ENCODE data around the gene ALDH1L2. TPM values are rescaled to one million over a fixed set of nuclear protein-coding genes. Genes with fewer than 3 reads are reported as not detected.
"Not testable (repeated sequence)": the region's sequence is repeated elsewhere in the genome, so short reads cannot be mapped to it uniquely, and the experiment has no call there.

ALDH1L2 gene
- total and polyA plus RNA-seq, 5 experiments from 2014 or later, result 0.14 to 0.47 TPM; not detected in 3

DNA sequence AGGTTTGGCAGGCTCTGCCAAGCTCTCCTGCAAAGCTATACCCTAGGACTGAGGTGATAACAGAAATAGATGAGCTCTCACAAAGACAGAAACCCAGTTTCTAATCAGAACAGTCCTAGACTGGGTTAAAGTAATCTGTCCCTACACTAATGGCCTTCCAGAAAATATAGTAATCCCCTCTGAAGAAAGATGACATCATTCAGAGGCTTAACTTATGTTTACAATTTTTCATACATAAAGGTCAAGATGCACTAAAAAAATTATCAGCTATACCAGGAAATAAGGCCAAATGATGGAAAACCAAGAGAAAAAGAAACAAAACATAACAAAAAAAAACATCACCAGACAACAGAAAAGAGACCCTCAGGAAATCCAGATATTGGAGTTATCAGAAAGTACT, 18.4 kb upstream of the ALDH1L2 start:
- Mint-ChIP-seq H3K4me1 (peaks cover 0 to 9% (median 5%) of the 10 kb centered on the region in 4 donors), H3K27me3 (peaks cover 11 to 35% (median 18%) of the 10 kb centered on the region in 5 donors), H3K36me3 (peaks cover 0 to 3% (median 0%) of the 10 kb centered on the region in 3 donors), H3K4me3 (no peak overlapping the region), H3K9me3 (peaks cover 0 to 9% (median 2%) of the 10 kb centered on the region in 9 donors), H3K27ac (no peak overlapping the region)
- DNase-seq (no peak), ATAC-seq (no peak)
- POLR2A ChIA-PET, result interaction anchor here (0.7 kb wide), 1 partner anchor 103 kb away, joined by 3 read pairs; no protein-coding TSS in a partner anchor

DNA sequence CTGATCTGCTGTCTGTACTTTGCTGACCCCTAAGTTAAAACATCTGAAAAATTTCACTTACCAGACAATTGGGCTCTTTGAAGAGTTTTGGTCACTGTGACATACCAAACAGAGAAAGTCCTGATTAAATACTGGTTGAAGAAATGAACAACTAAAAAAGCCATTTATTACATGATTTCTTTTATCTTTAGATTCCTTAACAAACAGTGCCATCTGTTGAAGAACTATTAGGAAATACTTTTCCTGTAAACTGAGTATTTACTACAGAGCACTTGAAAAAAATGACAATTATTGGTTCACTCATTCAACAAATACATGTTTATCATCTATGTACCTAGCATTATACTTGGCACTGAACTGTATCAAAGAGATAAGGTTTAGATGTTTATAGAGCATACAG, 16.7 kb upstream of the ALDH1L2 start:
- Mint-ChIP-seq H3K36me3 (peaks cover 0 to 11% (median 6%) of the 10 kb centered on the region in 3 donors), H3K27me3 (peaks cover 10 to 26% (median 18%) of the 10 kb centered on the region in 5 donors), H3K27ac (no peak overlapping the region), H3K4me3 (no peak overlapping the region), H3K4me1 (no peaks in the 10 kb centered on the region), H3K9me3 (peaks cover 0 to 18% (median 9%) of the 10 kb centered on the region in 9 donors)
- DNase-seq (no peak), ATAC-seq (no peak)
- POLR2A ChIA-PET, result no interaction called here

DNA sequence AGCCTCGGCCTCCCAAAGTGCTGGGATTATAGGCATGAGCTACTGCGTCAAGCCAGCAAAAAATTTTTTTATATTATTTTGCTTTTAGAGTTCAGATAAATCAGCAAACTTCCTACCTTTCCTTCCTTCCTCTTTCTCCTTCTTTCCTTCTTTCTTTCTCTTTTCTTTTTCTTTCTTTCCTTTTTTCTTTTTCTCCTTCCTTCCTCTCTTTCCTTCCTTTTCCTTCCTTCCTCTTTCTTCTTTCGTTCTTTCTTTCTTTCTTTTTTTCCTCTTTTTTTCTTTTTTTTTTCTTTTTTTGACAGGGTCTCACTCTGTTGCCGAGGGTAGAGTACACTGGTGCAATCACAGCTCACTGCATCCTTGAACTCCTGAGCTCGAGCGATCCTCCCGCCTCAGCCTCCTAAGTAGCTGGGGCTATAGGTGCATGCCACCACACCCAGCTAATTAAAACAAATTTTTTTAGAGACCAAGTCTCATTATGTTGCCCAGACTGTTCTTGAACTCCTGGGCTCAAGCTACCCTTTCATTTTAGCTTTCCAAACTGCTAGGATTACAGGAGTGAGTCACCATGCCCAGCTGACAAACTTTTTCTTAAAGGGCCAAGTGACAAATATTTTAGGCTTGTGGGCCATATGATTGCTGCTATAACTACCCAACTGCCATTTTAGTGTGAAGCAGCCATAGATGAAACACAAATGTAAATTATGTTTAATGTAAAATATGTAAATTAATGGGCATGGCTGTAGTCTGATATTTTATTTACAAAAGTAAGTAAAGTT, 16.1 kb upstream of the ALDH1L2 start:
- Mint-ChIP-seq H3K27me3 (peaks cover 10 to 26% (median 18%) of the 10 kb centered on the region in 5 donors), H3K27ac (no peak overlapping the region)

DNA sequence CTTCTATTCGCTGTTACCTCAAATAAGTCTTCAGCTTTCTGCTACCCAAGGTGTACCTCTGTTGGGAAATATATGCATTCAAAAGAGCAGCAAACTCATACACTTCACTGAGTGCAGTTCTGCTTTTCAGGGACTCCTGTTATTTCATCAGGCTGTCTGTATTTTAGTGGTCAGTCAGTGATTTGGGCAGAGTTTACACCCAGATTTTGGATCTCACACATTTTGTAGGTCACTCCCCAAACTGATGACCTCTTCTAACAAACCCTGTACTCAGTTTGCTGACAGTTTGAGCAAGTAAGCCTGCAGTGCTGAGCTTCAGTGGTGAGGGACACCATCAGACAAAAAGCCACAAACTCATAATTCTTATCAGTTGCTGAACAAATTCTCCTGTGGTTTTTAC, 15.1 kb upstream of the ALDH1L2 start:
- ATAC-seq (no peak), DNase-seq (no peak)
- Mint-ChIP-seq H3K9me3 (peaks cover 0 to 30% (median 11%) of the 10 kb centered on the region in 9 donors), H3K4me3 (no peak overlapping the region), H3K27me3 (peaks cover 6 to 18% (median 16%) of the 10 kb centered on the region in 5 donors), H3K36me3 (peaks cover 0 to 11% (median 3%) of the 10 kb centered on the region in 3 donors), H3K27ac (no peak overlapping the region), H3K4me1 (no peaks in the 10 kb centered on the region)
- POLR2A ChIA-PET, result no interaction called here

More for the DNA sequence above, 16.1 kb upstream of the ALDH1L2 start:
- ATAC-seq, result no peak
- POLR2A ChIA-PET, result no interaction called here
- H3K9me3 Mint-ChIP-seq, result peaks cover 0 to 23% (median 14%) of the 10 kb centered on the region in 9 donors
- H3K4me3 Mint-ChIP-seq, result no peak overlapping the region
- no peak for DNase-seq
- no peaks in the 10 kb centered on the region for H3K4me1 Mint-ChIP-seq
- H3K36me3 Mint-ChIP-seq, result peaks cover 0 to 11% (median 6%) of the 10 kb centered on the region in 3 donors

DNA sequence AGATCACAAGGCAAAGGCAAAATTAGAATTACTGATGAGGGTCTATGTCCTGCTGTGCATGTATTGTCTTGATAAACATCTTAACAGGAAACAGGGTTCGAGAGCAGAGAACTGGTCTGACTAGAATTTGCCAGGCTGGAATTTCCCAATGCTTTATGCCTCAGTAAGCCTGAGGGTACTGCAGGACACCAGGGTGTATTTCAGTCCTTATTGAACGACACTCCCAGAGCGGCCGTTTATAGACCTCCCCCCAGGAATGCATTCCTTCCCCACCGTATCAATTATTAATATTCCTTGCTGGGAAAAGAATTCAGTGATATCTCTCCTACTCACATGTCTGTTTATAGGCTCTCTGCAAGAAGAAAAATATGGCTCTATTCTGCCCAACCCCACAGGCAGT, 11.1 kb upstream of the ALDH1L2 start:
- Mint-ChIP-seq H3K9me3 (peaks cover 0 to 38% (median 12%) of the 10 kb centered on the region in 9 donors), H3K27me3 (peaks cover under 1 to 17% (median 9%) of the 10 kb centered on the region in 5 donors), H3K36me3 (peaks cover 0 to 16% (median 7%) of the 10 kb centered on the region in 3 donors)
- ATAC-seq, H3K4me3 Mint-ChIP-seq, H3K4me1 Mint-ChIP-seq, H3K27ac Mint-ChIP-seq, POLR2A ChIA-PET, DNase-seq: not testable (repeated sequence)

DNA sequence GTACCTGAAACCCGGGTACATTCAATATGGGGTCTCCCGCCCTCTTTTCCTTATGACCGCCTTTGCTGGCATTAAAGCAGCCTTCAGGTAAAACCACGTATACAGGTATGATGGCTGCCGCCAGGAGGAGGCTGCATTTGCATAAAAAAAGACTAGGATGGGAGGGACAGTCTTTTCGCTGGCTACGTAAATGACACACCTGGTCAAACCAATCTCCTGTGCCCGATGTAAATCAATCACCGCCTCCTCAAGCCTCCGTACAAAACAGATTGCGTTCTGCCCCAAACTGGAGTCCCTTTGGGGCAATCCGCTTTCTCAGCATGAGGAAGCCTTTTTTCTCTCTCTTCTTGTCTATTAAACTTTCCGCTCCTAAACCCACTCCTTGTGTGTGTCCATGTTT, 8.1 kb upstream of the ALDH1L2 start:
- POLR2A ChIA-PET, result no interaction called here
- Mint-ChIP-seq H3K36me3 (peaks cover 0 to 13% (median 7%) of the 10 kb centered on the region in 3 donors), H3K27ac (no peak overlapping the region)

DNA sequence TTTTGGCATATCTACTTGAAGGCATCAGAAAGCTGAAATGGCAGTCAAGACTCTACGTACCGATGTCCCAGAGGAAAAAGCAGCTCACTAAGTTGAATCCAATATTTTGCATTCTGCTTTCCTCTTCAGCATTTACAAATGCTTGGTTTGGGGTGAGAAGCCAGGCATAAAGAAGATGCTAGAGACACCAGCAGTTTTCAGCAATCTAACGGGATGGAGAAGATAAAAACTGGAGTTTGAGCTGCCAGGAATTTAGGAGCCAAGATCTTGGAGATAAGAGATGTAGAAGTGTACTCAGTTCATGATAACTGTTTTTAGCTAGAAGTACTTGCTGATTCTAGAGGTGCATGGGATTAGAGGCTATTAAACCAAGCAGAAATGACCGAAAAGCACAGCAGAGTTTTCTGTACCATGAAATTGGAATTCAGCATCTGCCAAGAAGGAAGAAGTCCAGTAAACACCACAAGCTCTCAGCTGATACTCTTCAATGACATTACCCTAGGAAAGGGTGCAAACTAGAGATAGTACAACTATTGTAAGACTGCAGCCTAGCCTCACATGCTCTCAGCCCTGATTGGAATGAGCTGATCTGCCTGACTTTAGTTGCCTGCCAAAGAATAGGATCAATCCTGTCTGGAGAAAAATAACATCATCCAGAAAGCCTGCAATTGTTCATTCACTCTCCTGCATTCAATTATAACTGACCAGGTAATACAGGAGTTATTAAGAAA, 7.4 kb upstream of the ALDH1L2 start:
- H3K4me1 Mint-ChIP-seq, result no peaks in the 10 kb centered on the region
- ATAC-seq, result no peak

More for the DNA sequence above, 8.1 kb upstream of the ALDH1L2 start:
- H3K27me3 Mint-ChIP-seq, result peaks cover 0 to 9% (median 1%) of the 10 kb centered on the region in 5 donors
- no peak overlapping the region for H3K4me3 Mint-ChIP-seq
- ATAC-seq (no peak), DNase-seq (no peak)
- peaks cover 0 to 32% (median 12%) of the 10 kb centered on the region in 9 donors for H3K9me3 Mint-ChIP-seq
- H3K4me1 Mint-ChIP-seq, result no peaks in the 10 kb centered on the region

DNA sequence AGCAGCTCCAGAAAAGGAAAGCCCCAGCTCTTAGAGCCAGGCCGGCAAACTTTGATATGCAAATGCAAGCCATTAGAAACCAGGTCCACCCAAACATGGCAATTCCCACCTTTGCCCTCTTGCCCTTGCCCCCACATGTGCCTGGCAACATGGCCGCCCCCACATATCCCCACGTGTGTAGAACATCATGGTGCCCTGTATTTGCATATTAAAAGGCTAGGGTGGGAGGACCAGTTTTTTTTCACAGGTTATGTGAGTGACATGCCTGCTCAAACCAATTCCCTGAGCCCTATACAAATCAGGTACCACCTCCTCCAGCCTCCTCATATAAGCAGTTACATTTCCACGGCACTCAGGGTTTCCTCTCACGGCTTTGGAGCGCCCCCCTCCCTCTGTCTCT, 6.1 kb upstream of the ALDH1L2 start:
- peaks cover 0 to 13% (median 12%) of the 10 kb centered on the region in 3 donors for H3K36me3 Mint-ChIP-seq
- no peak overlapping the region for H3K4me3 Mint-ChIP-seq
- H3K27me3 Mint-ChIP-seq, result peaks cover 0 to 17% (median 4%) of the 10 kb centered on the region in 5 donors
- peaks cover 0 to 2% (median 0%) of the 10 kb centered on the region in 4 donors for H3K4me1 Mint-ChIP-seq
- H3K9me3 Mint-ChIP-seq, result peaks cover 0 to 29% (median 8%) of the 10 kb centered on the region in 9 donors
- POLR2A ChIA-PET, result no interaction called here
- no peak overlapping the region for H3K27ac Mint-ChIP-seq
- no peak for DNase-seq
- no peak for ATAC-seq

More for the DNA sequence above, 7.4 kb upstream of the ALDH1L2 start:
- H3K27ac Mint-ChIP-seq, result no peak overlapping the region
- POLR2A ChIA-PET, result no interaction called here
- H3K36me3 Mint-ChIP-seq, result peaks cover 0 to 11% (median 10%) of the 10 kb centered on the region in 3 donors
- DNase-seq, result no peak
- H3K27me3 Mint-ChIP-seq, result peaks cover 0 to 10% (median 0%) of the 10 kb centered on the region in 5 donors
- peaks cover 0 to 32% (median 12%) of the 10 kb centered on the region in 9 donors for H3K9me3 Mint-ChIP-seq
- no peak overlapping the region for H3K4me3 Mint-ChIP-seq

DNA sequence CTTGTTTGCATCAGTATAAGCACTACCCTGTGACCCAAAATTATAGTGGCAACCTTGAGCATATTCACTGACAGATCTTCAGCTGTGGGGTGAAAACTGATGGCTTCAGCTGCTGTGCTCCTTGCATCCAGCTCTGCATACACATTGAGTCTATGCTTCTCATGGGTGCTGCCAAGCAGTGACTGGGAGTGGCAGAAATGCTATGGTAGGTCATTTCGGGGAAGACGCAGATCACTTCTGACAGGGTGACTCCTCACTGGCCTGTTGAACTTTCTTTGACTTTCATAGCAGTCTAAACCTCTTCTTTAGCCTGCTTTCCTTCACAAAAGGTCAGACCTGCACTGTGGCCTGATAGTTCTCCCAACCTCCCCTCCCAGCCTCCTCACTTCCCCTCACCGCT, 5.6 kb upstream of the ALDH1L2 start:
- ATAC-seq (no peak), DNase-seq (no peak)
- H3K36me3 Mint-ChIP-seq, result peaks cover 0 to 14% (median 12%) of the 10 kb centered on the region in 3 donors
- H3K4me3 Mint-ChIP-seq, result no peak overlapping the region
- peaks cover 0 to 3% (median 0%) of the 10 kb centered on the region in 4 donors for H3K4me1 Mint-ChIP-seq
- H3K27me3 Mint-ChIP-seq, result peaks cover 0 to 17% (median 7%) of the 10 kb centered on the region in 5 donors
- POLR2A ChIA-PET, result no interaction called here
- H3K9me3 Mint-ChIP-seq, result peaks cover 0 to 25% (median 5%) of the 10 kb centered on the region in 9 donors
- no peak overlapping the region for H3K27ac Mint-ChIP-seq

DNA sequence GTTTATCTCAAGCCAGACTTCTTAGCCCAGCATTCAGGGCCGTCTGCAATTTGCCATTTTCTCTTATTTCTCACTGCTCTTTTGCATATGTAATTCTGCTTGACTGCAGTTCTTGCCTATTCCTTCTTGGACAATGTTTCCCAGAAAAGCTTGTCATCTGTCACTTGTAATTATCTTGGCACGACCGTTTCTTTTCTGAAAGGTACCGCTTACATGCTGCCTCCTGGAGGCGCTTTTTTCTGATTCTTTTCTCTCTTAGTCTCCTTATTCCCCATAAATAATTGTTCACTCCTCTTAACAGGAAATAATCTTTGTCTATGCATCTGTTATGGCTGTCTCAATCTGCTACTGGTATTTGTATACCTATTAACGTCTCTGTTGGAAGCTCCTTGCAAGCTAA, 1.2 kb upstream of the ALDH1L2 start:
- Mint-ChIP-seq H3K27me3 (peaks cover 24 to 36% (median 30%) of the 10 kb centered on the region in 5 donors), H3K9me3 (peaks cover 0 to 14% (median 0%) of the 10 kb centered on the region in 9 donors), H3K27ac (no peak overlapping the region), H3K36me3 (peaks cover 2 to 9% (median 8%) of the 10 kb centered on the region in 3 donors), H3K4me3 (peak overlapping the region in 8 of 10 donors; percentile 27 to 72 (median 44)), H3K4me1 (peaks cover 6 to 12% (median 7%) of the 10 kb centered on the region in 4 donors)
- DNase-seq (no peak), ATAC-seq (no peak)
- POLR2A ChIA-PET, result no interaction called here

DNA sequence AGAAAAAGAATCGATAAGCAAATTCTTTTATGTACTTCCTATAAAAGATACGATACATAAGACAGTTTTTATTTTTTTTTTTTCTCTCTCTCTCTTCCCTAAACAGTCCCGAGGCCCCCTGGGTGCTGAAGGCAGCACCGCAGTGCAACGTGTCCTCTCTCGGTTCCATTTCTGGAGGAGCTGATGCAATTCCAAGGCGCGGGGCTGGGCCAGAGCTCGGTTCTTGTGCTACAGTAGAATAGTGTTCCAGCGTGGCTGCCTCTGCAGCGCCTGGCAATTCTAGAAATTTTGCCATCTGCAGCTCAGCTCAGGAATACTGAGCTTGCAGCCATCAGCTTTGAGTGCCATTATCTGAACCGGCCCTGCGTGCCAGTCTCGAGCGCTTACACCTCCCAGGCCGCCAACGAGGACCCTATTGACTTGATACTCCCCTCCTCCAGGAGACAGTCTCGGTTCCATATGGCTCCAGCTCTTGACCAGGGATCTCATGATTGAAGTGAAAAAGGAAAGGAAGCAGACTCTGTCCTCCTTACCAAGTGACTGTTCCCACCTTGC, 630 bp downstream of the ALDH1L2 start:
- peak; percentile 30 to 43 for ATAC-seq
- POLR2A ChIA-PET, result interaction anchor here (1.7 kb wide), 1 partner anchor 24 kb away, joined by 5 read pairs; the partner anchor contains the start of gene WASHC4
- H3K27ac Mint-ChIP-seq, result peak overlapping the region in 2 of 10 donors; percentile 21 to 67
- peaks cover 6 to 12% (median 7%) of the 10 kb centered on the region in 4 donors for H3K4me1 Mint-ChIP-seq
- DNase-seq, result no peak
- peaks cover 0 to 14% (median 0%) of the 10 kb centered on the region in 9 donors for H3K9me3 Mint-ChIP-seq
- H3K27me3 Mint-ChIP-seq, result peaks cover 24 to 36% (median 30%) of the 10 kb centered on the region in 5 donors
- peak overlapping the region; percentile 65 to 85 (median 75) for H3K4me3 Mint-ChIP-seq
- peaks cover 2 to 9% (median 8%) of the 10 kb centered on the region in 3 donors for H3K36me3 Mint-ChIP-seq

DNA sequence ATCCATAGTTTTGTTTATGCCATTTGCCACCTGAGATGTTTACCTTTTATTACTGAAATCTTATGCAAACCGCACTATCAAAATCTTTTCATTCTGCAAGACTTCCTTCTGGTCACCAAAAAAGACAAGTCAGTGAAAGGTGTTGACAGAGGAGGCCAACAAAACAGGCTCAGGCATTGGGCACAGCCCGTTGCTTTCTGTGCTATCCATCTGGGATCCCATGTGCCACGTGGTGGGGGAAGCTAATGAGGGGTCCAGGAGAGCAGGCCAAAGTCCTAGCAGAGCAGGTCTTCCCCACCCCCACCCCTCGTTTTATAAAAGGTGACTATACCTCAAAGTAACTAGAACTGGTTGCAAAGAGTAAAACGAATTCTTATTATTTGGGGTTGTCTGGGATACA, 1.2 kb downstream of the ALDH1L2 start:
- ATAC-seq, result no peak
- Mint-ChIP-seq H3K4me1 (peaks cover 6 to 12% (median 7%) of the 10 kb centered on the region in 4 donors), H3K36me3 (peaks cover 2 to 9% (median 8%) of the 10 kb centered on the region in 3 donors)

More for the DNA sequence above, 1.2 kb downstream of the ALDH1L2 start:
- Mint-ChIP-seq H3K9me3 (peaks cover 0 to 11% (median 0%) of the 10 kb centered on the region in 9 donors), H3K27ac (no peak overlapping the region), H3K27me3 (peaks cover 24 to 36% (median 30%) of the 10 kb centered on the region in 5 donors), H3K4me3 (peak overlapping the region in 2 of 10 donors; percentile 8 to 34)
- no peak for DNase-seq
- POLR2A ChIA-PET, result interaction anchor here (1.7 kb wide), 1 partner anchor 25 kb away, joined by 5 read pairs; the partner anchor contains the start of gene WASHC4
